ENCODE results near the gene EFHC1.
"Not testable (repeated sequence)": the region's sequence is repeated elsewhere in the genome, so short reads cannot be mapped to it uniquely, and the experiment has no call there.

EFHC1 gene

DNA sequence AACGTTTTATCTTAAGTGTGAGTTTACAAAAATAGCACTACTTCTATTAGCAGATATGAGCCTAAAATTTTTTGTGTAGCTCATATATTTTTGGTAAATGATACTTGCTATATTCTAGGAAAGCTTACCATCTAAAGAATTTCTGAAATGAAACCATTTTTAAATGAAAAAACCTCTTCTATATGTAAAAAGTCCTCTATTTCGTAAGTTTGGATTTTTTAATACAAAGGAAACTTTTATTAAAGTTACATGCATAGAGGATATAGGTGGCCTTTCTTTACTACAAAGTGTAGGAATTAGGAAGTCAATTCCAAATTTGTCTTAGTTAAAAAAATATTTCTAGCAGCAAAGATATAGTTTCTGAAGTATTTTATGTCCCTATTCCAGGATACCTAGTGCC lies 18.8 kb downstream of the EFHC1 start:
- DNase-seq (ENCODE audit: low read depth in 2 of 2) = no peak

DNA sequence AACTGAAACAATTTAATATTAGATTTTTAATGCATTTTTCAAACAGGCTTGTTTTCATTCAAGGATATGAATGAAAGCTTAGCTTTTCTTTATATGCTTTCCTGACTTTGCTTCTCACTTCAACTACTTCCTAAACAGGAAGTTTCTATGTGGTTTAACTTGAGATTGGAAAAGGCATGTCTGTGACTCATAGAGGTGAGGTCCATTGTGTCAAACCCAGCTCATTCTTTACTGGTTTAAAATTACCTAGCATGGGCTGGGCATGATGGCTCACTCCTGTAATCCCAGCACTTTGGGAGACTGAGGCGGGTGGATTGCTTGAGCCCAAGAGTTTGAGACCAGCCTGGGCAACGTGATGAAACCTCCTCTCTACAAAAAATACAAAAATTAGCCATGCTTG lies 34.4 kb downstream of the EFHC1 start:
- no peak for DNase-seq (ENCODE audit: low read depth in 2 of 2)

DNA sequence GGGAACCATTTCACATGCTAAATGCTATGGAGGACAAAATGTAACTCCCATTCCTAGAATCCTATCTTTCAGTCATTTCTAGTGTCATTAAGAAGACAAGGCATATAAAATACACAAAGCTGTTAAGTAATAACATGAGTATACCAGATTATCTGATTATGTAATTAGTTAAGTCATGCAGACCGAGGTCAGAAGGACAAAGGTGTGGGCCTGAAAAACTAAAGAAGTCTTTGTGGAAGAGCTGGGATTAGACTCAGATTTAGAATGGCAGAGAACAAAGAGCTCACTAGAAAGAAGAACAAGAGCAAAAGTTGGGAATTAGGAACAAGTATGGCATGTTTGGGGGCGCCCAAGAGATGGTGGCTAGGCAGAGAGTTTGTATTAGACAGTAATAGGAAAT lies 37.0 kb downstream of the EFHC1 start:
- DNase-seq (ENCODE audit: low read depth in 2 of 2) = no peak

DNA sequence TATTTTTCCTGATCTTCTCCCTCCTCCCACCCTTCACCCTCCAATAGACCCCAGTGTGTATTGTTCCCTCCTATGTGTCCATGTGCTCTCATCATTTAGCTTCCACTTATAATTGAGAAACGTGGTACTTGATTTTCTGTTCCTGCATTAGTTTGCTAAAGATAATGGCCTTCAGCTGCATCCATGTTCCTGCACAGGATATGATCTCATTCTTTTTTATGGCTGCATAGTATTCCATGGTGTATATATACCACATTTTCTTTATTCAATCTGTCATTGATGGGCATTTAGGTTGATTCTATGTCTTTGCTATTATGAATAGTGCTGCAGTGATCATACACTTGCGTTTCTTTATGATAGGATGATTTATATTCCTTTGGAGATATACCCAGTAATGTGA lies 41.1 kb downstream of the EFHC1 start:
- not testable (repeated sequence) for DNase-seq (ENCODE audit: low read depth in 2 of 2)

DNA sequence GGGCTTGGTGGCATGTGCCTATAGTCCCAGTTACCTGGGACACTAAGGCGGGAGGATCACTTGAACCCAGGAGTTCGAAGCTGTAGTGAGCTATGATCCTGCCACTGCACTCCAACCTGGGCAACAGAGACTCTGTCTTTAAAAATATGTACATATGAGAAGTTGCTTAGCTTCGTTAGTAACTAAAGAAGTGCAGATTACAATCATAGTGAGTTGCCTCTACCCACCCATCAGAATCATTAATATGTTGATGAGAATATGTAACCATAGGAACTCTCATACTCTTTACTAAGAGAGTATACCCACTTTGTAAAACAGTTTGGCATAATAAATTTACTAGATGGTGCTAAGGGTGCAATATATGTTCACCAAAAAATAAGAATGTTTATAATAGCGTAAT lies 54.0 kb downstream of the EFHC1 start:
- DNase-seq (ENCODE audit: low read depth in 2 of 2) = no peak

DNA sequence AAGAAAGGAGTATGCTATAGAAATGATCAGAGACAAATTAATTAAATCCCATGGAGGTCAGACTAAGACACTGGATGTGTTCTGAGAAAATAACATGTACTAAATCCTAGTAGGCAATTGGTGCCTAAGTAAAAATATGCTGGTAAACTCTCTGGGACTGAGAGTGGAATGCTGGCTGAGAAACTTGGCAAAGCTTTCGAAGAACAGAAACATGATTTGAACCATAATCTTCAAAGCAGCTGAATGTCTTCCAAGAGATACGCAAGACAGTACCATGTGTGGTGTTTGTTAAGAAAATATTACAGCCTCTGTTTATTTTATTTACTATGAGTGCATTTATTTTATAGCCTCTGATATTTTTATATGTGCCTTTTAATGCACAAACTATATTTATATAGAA lies 55.2 kb downstream of the EFHC1 start:
- no peak for DNase-seq (ENCODE audit: low read depth in 2 of 2)

DNA sequence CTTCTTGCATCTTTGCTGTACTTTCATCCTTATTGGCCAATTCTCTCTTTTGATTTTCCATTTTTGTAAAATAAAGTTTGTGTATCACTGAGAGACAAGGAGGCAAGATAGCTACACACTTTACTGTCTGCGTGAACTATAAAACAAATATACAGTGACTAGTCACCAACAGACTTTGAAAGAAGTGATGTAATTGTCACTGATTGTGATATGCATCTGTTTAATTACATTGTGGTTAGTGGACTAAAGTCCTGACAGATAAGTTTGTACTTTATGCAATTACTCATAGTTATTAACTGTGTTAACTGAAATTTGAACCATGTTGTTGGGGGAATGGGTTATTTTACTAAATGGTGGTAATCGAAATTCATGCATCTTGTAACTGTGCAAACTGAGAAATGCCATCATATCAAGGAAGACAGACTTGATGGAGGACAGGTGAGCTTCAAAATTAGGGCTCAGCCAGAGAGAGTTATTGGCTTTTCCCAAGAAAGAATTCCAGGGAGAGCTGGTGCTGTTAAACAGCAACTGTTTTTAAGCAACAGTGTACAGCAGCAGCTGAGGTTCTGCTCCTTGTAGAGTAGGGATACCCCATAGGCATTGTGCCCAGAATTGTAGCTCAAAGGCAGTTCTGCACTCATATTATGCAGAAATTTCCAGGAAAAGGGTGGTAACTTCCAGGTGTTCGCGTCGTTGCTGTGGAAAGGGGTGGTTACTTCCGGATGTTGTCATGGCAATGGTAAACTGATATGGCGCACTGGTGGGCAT lies 62.9 kb downstream of the EFHC1 start:
- DNase-seq (ENCODE audit: low read depth in 2 of 2) = no peak

DNA sequence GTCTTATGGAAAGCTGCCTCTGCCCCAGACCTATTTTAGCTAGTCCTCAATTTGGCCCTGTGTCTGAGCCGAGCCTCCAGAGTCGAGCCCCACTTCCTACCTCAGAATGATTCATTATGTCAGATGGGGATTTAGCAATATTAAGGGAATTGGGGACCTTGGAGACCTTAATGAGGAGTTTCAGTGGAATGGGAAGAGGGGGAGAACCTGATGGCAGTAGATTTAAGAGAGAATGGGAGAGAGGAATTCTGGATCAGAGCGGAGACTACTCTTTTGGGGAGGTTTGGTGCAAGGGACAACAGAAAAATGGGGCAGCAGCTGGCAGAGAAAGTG lies 63.5 kb downstream of the EFHC1 start:
- DNase-seq (ENCODE audit: low read depth in 2 of 2) = no peak

DNA sequence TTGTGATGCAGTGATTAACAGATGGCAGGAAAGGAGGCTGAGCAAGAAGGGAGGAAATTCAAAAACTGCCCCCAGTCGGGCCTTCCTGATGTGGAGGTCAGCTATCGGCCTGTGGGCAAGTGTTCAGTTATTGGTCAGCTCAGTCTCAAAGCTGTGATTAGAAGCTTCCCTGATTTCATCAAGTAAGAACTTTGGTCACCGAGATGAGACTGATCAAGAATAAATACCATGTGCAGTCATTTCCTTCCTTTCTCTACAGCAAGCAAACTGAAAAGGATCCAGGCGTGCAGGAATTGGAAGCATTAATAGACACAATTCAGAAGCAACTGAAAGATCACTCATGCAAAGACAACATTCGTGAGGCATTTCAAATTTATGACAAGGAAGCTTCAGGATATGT lies 69.7 kb downstream of the EFHC1 start:
- DNase-seq (ENCODE audit: low read depth in 2 of 2) = no peak

DNA sequence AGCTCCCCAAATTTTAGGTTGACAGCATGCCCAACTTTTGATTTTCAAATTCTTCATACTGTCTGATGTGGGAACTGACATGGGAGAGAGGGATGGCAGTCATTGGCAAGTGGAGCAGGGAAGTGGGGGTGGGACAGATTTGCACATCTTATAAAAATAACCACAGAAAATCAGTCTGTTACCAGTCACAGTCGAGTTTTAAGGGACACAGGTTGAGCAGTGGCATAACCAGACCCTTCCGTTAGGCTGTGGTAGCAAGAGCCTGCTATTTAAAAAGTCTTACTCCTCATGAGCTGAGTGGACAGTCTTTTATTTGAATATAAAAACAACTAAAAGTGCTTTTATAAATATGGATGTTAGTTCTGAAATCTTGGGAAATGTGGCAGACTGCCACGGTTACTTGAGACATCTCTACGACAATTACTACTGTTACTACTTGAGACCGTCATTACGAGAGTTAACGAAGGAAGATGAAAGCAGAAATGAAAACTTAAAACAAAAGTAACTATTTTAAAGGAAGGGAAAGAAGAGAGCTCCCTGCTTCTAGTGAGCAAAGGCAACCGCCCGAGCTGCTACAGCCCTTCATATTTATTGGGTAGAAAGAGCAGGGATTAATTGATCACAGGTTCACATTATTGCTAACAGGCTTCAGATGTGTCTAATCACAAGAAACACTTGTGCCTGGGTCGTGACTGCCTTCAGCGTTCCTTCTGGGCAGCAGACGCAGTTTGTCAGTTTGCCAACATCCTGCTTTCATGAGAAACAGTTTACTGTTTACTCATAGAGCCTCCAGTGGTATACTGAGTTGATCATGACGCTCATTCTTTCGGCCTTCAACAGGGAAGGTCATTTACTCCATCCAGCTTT lies 71.3 kb downstream of the EFHC1 start:
- no peak for DNase-seq (ENCODE audit: low read depth in 2 of 2)

DNA sequence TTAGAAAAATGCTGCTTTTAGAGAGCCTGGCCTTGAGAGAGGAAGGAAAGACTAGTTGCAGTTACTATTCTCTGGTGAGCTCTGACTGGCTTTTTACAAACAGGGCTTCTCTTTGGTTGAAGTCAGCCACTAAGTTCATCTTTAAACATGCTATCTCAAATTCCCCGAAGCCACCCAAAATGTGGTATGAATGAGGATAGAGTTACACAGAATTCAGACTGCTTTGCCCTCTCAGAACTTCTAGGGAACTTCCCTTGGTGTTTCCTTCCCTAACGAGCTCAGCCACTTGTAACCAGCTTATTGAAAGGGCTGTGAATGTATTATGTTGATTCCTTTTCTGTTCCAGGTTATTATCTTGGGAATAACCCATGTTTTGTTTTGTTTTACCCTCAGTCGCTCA lies 73.5 kb downstream of the EFHC1 start:
- no peak for DNase-seq (ENCODE audit: low read depth in 2 of 2)

DNA sequence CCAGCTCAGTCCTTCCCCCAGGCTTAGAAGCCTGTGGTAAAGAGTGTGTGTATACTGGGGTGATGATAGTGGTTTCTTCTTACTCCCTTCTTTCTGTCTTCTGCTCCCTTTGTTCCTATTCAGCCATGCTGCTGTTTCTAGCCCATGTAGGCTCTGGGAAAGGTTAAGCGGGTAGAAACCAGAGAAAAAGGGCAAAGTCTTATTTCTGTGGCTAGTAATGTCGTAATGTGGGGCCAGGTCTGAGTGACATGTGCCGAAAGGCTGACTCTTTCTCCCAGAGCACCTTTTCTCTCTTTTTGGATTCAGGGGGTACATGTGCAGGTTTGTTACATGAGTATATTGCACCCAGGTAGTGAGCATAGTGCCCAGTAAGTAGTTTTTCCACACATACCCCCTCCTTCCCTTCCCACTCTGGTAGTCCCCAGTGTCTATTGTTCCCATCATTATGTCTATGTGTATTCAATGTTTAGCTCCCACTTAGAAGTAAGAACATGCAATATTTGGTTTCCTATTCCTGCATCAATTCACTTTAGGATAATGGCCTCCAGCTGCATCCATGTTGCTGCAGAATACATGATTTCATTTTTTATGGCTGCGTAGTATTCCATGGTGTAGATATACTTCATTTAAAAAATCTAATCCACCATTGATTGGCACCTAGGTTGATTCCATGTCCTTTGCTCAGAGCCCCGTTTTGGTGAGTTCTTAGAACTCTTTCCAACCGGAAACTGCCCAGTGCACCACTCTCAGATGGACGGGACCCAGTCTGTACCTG lies 74.3 kb downstream of the EFHC1 start:
- DNase-seq (ENCODE audit: low read depth in 2 of 2) = no peak

DNA sequence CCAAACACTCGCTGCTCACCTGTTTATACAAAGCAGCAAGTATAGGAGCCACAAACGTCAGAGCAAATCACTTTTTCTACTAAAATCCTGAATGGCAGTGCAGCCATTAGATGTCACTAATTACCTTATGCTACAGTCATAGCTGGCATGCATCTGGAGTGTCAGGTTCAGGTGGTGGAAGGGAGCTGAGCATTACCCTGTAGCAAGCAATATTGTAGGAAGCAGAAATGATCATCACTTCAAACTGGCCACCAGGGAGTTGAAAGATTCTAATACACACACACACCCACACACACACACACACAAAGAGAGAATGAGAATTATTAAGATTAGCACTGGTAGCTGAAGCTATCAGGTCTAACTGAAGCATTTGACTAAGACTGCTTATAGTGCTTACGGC lies 75.8 kb downstream of the EFHC1 start:
- DNase-seq (ENCODE audit: low read depth in 2 of 2) = no peak

DNA sequence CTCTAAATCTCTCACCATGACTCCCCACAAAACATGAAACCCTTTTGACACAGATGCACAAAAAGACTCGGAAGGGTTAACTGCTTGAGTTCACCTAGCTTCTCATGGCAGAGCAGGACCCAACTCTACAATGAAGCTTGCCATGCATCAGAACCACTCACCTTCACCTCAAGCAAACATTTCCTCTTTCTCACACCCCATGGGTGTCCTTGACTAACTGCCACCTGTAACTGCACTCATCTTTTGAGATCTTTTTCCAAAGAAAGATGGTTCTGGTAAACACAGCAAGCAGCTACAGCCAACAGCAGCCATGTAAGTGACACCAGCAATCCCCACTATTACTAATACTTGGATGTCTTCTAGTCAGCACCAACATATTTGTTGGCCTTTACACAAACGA lies 76.5 kb downstream of the EFHC1 start:
- no peak for DNase-seq (ENCODE audit: low read depth in 2 of 2)

DNA sequence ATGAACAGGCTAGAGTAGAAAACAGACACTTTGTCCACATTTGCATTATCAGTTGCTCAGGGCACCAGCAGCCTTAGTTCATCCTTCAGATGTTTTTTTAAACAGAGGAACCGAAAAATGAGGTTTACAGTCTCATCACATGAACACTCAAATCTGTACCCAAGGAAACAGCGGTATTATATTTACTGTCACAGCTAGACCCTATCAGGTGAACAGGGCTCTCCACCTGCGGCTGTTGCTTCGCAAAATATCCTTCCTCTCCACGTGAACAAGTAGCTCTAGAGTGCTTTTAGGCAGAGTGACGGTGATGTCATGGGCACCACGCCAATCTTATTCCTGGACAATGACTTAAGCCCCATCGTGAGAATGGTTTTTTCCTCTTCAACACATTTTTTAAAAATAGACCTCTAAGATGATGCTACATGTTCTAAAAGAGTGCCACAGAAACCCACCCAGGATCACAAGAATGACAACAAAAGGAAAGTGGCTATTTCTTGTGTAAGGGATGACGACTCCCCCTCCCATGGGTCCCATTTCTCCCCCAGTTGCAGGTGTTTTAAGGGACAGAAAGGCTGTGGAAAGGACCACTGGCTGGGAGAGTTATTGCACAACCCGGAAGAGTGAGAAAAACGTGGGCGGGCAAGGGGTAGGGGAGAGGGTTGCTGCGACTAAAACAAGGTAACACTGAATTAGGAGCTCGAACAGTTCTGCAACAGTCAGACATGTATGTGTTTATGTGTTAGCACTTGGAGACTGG lies 77.7 kb downstream of the EFHC1 start:
- no peak for DNase-seq (ENCODE audit: low read depth in 2 of 2)

DNA sequence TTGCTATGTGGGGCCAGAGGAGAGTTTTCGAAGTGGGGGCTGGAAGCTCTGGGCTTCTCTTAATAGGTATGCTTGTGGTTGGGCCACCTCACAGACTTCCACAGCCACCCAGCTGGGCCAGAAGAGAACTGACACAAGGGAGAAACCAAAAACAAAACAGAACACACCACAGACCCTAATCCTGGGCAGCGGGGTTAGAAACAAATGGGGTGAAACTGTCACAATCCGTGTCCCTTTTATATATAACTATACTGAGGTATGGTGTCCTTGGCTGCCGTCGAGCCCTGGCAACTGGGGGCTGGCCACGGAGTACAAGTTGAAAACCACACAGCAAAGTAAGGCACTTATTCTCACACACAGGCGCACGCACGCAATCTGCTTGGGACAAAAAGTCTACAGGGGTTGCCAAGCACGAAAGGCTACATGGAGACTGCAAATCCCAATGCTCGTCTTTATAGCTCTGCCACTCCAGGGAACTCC lies 78.4 kb downstream of the EFHC1 start:
- DNase-seq (ENCODE audit: low read depth in 2 of 2) = no peak

DNA sequence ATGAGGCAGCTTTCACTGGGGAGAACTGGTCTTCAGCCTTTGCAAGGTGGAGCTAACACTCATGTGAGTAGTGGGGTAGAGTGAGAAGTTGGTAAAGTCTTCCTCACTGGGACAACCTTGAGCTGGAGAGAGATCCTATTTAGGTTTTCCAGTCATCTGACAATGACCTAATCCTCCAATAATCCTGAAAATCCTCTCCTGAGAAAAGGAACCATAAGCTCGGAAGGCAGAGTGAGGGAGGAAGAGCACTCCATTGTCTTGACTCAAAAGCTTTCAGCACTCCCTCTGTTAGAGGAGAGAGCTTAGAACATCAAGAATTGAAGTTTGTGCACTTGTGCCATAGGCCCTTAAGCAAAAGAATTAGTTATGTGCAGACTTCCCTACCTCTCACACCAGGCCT lies 78.9 kb downstream of the EFHC1 start:
- no peak for DNase-seq (ENCODE audit: low read depth in 2 of 2)

DNA sequence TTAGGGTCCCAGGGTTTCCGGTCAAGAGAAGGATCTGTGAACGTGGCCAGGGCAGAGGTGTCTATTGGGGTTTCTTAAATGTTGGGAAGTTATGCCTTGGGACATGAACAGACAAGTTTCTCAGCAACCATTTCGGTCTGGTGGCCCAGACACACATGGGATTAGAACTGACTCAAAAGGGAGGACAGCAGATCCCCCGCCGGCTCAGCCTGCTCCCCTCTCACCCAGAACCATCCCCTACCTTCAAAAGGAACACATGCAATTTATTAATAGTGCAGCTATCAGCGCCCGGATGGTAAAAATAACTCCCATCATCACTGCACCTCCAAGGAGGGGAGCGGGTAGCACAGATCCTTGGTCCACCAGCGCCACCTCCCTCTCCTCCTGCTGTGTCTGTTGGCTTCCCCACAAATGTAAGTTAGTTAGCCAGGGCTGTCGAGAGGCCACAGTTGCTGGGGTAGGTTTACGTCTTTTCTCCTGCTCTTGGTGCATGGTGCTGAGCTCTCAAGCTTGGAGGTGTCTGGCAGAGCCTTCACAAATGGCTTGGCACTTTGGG lies 79.6 kb downstream of the EFHC1 start:
- no peak for DNase-seq (ENCODE audit: low read depth in 2 of 2)

DNA sequence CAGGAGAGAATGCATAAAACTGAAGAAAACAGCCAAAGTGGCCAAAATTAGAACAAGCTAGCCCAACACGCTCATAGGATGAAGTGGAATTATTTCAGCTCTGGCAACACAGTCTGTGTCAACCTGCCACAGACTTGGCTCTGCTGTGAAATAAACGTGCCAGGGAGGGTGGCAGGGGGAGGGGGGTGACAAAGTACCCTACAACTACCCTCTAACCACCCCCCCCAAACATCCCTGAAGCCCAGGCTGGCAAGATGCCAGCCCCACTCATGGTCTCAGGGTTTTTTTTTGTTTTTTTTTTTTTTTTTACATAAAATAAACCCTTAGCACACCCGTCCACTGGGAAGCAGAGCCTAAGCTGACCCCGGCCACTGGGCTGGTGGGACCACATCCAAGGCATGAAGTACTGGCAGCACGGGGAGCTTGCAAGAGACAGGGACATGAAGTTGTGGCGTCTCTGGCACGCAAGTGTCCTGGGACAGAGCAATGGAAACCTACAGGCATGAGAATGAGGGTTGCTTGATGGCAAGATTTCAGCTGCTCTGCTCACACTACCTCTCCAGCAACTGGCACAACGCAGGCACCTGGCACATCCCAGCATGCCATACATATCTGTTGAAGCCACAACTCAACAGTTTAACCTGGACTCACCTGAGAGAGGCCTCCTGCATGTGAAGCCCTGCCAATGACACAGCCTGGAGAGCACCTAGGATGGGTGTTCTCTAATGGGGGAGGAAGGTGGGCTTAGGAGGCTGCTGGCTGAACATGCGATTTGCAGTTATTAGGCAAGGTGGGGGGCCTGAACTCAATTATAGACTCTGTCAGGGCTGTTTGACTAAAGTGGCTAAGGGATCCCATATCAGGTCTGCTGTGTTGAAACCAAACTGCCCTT lies 80.3 kb downstream of the EFHC1 start:
- no peak for DNase-seq (ENCODE audit: low read depth in 2 of 2)

DNA sequence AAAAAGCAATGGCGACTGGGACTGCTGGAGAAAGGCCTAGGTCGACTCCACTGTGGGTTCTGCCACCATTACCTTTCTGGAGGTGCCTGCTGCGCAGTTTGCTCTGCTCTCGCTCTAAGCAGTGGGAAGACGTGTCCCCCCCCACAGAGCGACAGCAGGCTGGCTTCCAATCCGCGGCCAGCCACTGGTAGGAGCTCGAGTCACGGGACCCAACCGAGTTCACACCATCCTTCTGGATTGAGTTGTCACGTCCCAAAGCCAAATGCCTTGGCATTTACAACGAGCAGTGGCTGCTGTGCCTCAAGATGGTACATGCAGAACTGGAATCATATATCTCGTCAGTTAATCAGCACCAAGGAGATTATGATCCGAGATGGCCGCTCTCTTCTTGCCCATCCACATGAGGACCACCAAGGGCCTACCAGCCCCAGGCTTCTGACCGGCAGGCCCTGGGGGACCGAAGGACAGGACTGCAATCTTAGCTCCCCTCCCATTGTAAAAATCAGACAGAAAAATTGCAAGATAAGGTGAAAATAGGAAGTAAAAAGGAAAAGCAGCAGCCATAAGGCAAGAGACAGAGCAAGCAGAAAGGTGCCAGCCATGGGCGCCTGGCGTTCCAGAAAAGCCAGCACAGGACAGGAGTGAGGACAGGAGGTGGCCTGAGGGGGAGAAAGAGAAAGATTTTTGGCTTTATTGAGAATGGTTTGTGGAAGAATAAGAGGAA lies 82.3 kb downstream of the EFHC1 start:
- DNase-seq (ENCODE audit: low read depth in 2 of 2) = no peak
